Ecto neural progenitor cell (in vitro differentiated cells): ENCODE data around the gene F8A1.
"Not testable (repeated sequence)": the region's sequence is repeated elsewhere in the genome, so short reads cannot be mapped to it uniquely, and the experiment has no call there.

Experiments
- DNase-seq: peaks from one replicate; pipeline ENCODE4 v3.0.0-alpha.2; 2018; ENCODE audit warnings: low spot score

Gene F8A1

DNA sequence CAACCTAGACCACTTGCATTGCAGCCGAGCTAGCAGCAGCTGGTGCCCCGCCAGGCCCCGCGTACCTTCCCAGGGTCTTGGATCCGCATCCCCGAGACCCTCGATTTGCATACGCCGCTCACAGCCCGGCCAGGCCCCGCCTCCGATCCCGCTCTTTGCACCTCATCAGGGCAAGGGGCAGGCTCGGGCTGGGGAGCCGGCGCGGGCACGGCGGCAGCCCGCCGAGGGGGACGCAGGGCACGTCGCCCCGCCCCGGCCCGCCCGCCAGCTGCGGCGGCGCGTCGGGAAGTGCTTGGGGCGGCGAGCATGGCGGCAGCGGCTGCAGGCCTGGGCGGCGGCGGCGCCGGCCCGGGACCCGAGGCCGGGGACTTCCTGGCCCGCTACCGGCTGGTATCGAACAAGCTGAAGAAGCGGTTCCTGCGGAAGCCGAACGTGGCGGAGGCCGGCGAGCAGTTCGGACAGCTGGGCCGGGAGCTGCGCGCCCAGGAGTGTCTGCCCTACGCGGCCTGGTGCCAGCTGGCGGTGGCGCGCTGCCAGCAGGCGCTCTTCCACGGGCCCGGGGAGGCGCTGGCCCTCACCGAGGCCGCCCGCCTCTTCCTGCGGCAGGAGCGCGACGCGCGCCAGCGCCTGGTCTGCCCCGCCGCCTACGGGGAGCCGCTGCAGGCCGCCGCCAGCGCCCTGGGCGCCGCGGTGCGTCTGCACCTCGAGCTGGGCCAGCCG lies at the start of gene F8A1:
TSS of gene F8A1 (plus strand) at position 287 of the 720 bp plus-strand sequence. CDS start at position 307, 20 bp downstream.
- DNase-seq, result not testable (repeated sequence)

DNA sequence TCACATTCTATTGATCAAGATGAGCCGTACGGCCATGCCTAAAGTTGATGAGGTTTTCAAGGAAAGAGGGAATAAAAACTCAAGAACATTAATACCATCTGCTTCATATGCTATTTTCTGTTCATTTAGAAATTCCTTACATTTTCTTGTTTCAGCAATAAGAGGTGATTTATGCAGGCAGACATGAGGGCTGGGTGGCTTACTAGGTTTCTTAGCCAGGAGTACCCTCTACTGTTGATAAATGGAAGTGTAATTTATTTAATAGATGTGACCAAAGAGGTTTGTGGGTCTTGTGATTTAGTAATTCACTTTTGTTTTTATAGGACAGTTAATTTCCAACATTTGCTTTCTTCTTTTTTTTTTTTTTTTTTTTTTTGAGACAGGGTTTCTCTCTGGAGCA lies 45.3 kb upstream of the F8A1 start:
- DNase-seq, result no peak

DNA sequence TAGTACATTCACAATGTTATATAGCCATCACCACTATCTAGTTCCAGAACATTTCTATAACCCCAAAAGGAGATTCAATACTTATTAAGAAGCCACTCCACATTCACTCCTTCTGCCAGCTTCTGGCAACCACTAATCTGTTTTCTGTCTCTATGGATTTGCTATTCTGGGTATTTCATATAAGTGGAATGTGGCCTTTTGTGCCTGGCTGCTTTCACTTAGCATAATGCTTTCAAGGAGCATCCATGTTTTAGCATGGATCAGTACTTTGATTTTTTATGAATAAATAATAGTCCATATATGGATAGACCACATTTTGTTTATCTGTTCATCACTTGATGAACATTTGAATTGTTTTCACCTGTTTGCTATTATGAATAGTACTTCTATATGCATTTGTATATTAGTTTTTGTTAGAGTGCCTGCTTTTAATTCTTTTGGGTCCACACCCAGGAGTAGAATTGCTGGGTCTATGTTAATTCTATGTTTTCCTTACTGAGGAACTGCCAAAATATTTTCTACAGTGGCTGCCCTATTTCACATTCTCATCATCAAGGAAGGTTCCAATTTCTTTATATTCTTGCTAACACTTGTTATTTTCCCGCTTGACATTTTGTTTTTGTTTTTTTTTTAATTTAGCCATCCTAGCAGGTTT lies 35.1 kb upstream of the F8A1 start:
- DNase-seq, result no peak

DNA sequence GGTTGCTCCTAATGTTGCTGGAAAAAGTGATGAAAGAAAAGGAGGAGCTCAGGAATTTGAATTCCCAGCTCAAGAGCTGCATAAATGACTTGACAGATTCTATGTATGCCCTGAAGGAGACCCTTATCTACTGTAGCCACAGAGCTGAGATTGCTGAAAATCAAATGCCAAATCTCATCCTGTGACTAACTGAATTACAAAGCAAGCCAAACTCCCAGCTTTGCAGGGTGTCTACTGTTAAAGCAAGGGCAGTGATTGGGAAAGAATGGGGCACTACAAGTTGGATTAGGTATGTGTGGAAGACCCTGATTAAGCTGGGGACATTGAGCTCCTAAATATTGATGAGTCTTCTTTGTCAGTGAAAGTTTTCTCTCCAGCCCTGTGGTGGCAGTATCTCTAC lies 30.9 kb upstream of the F8A1 start:
- no peak for DNase-seq

DNA sequence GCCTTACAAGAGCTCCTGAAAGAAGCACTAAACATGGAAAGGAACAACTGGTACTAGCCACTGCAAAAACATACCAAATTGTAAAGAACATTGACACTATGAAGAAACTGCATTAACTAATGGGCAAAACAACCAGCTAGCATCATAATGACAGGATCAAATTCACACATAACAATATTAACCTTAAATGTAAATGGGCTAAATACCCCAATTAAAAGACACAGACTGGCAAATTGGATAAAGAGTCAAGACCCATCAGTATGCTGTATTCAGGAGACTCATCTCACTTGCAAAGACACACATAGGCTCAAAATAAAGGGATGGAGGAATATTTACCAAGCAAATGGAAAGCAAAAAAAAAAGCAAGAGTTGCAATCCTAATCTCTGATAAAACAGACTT lies 17.6 kb upstream of the F8A1 start:
- not testable (repeated sequence) for DNase-seq

DNA sequence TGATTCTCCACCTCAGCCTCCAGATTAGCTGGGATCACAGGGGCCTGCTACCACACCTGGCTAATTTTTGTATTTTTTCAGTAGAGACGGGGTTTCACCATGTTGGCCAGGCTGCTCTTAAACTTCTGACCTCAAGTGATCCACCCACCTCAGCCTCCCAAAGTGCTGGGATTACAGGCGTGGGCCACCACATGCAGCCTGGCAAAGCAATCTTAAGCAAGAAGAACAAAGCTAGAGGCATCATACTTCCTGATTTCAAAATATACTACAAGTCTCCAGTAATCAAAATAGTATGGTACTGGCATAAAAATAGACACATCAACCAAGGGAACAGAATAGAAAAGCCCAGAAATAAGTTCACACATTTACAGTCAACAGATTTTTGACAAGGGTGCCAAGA lies 12.8 kb upstream of the F8A1 start:
- DNase-seq, result no peak

DNA sequence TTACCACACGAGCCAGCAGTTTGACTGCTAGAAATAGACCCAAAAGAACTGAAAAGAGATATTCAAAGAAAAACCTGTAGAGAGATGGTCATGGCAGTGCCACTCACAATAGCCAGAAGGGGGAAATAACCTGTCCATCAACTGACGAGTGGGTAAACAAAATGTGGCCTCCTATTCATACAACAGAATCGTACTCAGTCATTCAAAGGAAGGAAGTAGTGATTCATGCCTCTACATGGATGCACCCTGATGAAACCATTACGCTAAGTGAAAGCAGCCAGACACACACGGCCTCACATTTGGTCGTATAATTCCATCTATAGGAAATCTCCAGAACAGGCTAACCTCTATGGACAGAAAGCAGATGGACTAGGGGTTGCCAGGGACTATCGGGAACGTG lies 2.1 kb upstream of the F8A1 start:
- DNase-seq, result not testable (repeated sequence)

DNA sequence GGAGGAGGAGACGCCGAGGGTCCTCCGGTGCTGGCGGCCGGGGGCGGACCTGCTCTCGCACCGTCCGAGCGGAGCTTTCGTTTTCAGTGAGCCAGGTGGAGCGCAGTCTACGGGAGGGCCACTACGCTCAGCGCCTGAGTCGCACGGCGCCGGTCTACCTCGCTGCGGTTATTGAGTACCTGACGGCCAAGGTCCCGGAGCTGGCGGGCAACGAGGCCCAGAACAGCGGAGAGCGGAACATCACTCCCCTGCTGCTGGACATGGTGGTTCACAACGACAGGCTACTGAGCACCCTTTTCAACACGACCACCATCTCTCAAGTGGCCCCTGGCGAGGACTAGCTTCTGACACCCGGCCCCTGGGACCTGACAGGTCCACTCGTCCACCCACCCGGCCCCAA lies 1.1 kb upstream of the F8A1 start:
- DNase-seq, result not testable (repeated sequence)

DNA sequence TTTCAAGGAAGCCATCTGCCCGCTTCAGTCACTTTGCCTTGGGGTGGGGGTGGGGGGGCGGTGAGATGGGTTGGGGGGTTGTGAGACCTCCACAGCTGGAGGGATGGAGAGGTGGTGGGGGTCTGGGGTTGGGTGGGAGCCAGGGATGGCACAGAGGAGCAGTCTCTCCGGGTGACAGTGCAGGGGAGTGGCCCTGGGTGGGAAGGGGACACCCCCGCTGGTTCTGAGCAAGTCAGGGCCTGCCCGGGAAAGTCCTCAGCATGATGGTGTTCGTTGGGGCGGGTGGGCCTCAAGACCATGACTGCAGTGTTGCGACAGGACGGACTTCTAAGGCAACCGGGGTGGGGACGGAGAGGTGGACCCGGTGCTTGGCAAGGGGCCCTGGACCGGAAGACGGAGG lies 606 bp upstream of the F8A1 start:
- DNase-seq, result not testable (repeated sequence)

DNA sequence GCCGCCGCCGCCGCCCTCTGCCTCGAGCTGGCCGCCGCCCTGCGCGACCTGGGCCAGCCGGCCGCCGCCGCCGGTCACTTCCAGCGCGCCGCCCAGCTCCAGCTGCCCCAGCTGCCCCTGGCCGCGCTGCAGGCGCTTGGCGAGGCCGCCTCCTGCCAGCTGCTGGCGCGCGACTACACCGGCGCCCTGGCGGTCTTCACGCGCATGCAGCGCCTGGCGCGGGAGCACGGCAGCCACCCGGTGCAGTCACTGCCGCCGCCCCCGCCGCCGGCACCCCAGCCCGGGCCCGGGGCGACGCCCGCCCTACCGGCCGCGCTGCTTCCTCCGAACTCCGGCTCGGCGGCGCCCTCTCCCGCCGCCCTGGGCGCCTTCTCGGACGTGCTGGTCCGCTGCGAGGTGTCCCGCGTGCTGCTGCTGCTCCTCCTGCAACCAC lies 650 bp downstream of the F8A1 start:
- not testable (repeated sequence) for DNase-seq

DNA sequence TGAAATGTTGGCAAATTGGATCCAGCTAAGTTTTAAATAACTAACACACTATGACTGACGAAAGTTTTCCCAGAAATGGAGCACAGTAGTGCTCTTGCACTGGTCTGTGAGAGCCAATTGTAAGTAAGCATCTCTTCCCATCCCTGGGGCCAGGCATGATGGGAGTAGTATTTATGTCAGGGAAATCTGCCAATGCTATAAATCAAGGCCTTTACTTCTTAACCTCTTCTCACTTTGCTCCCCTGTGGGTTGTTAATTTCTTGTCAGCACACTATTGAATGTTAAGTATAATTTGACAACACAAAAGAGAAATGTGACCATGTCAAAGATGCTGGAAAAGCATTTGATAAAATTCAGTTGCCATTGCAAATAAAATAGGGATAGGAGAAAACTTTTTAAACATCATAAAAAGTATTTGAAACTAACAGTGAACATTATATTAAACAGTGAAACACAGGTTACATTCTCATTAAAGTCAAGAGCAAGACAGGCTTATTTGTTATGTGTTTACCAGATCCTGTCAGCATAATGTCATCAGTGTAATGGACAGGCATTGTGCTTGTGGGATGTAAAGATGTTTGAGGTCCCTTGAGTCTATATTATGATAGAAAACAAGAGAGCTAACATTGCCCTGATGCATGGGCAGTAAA lies 5.0 kb downstream of the F8A1 start:
- DNase-seq, result no peak

DNA sequence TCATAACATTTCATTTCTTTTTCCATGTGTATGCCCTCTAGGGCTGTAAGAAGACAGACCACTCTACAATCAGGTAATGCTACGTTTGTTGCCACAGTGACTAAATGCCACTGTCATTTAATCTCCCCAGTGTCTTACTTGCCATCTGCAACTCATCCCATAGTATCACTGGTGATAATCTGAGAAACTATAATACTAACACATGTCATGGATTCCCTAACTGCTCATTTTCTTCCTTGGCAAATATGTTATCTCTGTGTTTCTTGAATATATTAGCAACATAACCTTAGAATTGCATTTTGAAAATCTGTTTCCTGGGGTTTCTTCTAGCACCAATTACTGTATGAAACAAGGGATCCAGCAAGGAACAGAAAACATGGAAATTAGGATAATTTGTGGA lies 6.1 kb downstream of the F8A1 start:
- no peak for DNase-seq

DNA sequence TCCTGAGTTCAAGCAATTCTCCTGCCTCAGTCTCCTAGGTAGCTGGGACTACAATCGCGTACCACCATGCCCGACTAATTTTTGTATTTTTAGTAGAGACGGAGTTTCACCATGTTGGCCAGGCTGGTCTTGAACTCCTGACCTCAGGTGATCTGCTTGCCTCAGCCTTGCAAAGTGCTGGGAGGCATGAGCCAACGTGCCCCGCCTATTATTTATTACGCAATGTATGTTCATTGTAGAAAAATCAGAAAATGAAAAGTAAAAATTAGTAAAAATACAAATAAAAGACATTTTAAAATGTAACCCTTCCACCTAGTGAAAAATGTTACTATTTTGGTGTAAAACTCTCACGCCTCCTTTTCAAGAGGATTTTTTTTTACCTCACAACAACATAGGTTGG lies 14.2 kb downstream of the F8A1 start:
- DNase-seq, result no peak

DNA sequence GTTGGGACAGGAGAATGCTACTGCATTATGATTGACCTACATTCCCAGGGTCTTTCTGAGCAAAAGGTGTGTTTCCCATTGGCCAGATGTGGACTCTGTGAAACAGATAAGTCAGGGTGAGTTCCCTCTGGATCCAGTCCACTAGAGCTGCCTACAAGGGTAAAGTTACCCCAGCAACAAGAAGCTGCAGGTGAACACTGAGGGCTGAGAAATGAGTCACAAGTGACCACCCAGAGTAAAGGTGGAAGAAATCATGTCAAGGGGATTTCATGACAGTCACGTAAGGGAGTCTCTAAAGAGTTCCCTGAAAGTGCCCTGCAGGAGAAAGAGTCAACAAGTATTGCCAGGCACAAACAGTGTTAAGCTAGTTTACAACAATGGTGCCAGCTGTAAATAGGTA lies 16.3 kb downstream of the F8A1 start:
- DNase-seq, result no peak

DNA sequence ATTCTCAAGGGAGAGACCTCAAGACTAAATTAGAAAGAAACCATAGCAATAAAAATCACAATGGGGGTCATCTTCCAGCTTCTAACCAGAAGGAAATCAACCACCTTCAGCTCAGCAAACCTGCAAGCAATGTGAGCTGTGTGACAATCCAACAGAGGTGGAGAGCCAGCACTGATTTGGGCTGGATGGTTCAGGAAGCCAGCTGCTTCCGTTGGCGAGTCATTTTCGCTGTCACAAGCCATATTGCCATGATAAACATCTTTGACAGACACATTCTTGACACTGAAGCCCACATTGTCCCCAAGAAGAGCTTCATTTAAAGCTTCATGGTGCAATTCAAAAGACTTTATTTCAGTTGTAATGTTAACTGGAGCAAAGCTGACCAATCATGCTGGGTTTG lies 22.7 kb downstream of the F8A1 start:
- DNase-seq, result no peak

DNA sequence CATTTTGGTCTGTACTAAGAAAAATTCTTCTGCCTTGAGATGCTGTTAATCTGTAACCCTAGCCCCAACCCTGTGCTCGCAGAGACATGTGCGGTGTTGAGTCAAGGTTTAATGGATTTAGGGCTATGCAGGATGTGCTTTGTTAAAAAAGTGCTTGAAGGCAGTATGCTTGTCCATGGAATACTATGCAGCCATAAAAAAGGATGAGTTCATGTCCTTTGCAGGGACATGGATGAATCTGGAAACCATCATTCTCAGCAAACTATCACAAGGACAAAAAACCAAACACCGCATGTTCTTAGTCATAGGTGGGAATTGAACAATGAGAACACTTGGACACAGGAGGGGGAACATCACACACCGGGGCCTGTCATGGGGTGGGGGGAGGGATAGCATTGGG lies 23.9 kb downstream of the F8A1 start:
- DNase-seq, result not testable (repeated sequence)

DNA sequence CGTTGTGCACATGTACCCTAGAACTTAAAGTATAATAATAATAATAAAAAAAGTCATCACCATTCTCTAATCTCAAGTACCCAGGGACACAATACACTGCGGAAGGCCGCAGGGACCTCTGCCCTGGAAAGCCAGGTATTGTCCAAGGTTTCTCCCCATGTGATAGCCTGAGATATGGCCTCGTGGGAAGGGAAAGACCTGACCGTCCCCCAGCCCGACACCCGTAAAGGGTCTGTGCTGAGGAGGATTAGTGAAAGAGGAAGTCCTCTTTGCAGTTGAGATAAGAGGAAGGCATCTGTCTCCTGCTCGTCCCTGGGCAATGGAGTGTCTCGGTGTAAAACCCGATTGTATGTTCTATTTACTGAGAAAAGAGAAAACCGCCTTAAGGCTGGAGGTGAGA lies 24.4 kb downstream of the F8A1 start:
- DNase-seq, result not testable (repeated sequence)

DNA sequence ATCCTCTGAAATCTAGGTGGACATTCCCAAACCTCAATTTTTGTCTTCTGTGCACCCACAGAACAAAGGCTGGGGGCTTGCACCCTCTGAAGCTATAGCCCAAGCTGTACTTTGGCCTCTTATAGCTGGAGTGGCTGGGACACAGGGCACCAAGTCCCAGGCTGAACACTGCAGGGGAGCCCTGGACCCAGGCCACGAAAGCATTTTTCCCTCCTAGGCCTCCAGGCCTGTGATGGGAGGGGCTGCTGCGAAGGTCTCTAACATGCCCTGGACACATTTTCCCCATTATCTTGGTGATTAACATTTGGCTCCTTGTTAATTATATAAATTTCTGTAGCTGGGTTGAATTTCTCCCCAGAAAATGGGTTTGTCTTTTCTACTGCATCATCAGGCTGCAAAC lies 27.9 kb downstream of the F8A1 start:
- DNase-seq, result no peak

DNA sequence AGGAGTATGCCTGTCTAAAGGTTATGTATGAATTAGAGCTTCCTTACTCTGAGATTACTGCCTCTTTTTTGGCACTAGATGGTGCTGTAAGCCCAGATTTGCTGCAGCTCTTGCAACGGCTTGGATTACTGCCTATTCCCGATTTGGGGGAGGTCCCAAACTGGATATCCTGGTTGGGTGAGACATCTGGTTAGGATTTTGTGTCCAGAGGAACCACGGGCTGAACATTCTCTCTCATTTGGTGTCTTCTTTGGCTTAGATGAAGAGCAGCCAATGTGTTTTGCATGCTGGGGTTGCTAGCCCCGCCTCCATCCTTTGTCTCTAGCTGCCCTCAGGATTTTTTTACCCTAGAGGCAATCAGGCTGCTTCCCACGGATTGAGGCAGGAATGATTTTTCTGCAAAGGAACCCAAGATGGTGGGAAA lies 31.9 kb downstream of the F8A1 start:
- peak; percentile 52 for DNase-seq

DNA sequence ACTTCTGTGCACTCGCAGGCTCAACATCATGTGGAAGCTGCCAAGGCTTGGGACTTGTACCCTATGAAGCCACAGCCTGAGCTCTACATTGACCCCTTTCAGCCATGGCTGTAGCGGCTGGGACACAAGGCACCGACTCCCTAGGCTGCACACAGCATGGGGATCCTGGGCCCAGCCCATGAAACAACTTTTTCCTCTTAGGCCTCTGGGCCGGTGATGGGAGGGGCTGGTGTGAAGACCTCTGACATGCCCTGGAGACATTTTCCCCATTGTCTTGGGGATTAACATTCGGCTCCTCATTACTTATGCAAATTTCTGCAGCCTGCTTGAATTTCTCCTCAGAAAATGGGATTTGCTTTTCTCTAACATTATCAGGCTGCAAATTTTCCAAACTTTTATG lies 38.6 kb downstream of the F8A1 start:
- DNase-seq, result not testable (repeated sequence)
